ELR (cell line): ENCODE results near the gene HSD17B2.
A peak's percentile ranks its signal among the peaks of the same experiment; 100 is the strongest.
"Not testable (repeated sequence)": the region's sequence is repeated elsewhere in the genome, so short reads cannot be mapped to it uniquely, and the experiment has no call there.

ENCODE experiments used
- DNase-seq: peaks from one replicate; pipeline ENCODE4 v3.0.0-alpha.2; 2015; ENCODE audit warnings: low read depth

HSD17B2 gene

GRCh38 chr16:82081264-82081663, 46.2 kb downstream of the HSD17B2 start:
- no peak for DNase-seq

DNA sequence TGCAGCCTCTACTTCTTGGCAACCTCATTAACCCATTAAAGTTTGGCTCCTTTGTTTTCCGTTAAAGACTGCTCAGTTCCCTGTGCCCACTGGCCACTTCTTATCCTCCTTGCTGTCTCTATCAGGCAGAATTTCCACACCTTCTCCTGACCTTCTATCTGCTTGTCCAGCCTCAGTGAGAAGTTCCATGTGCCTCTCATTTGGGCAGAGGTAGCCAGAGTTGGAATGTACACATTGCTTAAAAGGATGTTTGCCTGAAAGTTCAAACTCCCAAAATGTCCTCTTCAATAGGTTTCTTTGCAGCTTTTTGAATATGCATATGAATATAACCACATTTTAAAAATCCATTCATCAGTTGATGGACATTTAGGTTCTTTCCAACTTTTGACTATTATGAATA, 47.0 kb downstream of the HSD17B2 start:
- no peak for DNase-seq

DNA sequence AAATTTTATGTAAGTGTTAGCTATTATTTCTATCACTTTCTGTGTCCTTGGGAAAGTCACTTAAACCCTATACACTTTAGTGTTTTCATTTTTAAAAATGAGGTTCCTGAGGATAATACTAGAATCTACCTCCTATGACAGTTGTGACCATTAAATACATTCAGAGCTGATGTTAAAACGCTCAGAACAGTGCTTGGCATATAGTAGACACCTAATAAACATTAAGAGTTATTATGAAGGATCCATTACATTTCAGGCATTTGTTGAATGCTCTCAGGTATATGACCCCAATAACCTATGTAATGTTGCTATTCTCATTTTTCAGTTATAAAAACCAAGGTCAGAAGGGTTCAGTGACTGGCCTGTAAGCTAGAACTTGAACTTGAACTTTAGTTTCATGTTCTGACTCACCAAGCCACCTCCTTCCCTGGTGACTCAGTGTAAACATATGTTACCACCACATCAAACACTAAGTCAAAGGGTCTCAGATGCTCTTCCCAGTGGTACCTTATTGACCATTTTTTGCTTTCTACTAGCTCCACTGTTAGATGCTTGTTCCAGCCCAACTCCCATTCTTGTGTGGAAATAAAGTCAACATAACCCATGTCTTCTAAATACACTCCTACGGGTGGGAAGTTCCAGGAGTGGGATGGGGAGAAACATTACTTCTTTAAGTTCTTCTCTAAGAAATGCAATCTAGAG, 47.6 kb downstream of the HSD17B2 start:
- peak; percentile 74 for DNase-seq

DNA sequence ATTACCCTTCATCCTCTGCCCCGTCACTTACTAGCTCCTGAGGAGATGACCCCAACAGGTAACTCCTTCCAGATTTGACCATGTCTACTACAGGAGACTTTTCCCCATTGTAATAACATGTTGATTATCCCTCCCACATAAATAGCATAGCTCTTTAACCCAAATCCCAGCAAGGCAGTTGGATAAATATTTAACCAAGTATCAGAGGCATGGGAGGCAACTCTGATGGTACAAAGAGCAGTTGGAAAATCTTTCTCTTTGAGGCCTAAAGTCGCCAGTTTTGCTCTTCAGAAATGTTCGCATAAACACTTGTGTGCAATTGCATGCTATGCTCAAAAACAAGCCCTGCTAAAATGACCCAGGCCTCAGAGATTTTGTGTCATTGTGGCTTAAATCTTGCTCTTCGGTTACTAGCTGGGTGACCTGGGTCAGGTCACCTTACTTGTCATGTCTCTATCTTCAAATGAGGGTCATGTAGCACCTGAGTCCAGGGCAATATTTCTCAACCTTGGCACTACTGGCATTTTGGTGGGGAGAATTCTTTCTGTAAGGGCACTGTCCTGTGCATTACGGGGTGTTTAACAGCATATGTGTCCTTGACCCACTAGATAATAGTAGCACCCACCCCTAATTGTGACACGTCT, 48.8 kb downstream of the HSD17B2 start:
- no peak for DNase-seq

DNA sequence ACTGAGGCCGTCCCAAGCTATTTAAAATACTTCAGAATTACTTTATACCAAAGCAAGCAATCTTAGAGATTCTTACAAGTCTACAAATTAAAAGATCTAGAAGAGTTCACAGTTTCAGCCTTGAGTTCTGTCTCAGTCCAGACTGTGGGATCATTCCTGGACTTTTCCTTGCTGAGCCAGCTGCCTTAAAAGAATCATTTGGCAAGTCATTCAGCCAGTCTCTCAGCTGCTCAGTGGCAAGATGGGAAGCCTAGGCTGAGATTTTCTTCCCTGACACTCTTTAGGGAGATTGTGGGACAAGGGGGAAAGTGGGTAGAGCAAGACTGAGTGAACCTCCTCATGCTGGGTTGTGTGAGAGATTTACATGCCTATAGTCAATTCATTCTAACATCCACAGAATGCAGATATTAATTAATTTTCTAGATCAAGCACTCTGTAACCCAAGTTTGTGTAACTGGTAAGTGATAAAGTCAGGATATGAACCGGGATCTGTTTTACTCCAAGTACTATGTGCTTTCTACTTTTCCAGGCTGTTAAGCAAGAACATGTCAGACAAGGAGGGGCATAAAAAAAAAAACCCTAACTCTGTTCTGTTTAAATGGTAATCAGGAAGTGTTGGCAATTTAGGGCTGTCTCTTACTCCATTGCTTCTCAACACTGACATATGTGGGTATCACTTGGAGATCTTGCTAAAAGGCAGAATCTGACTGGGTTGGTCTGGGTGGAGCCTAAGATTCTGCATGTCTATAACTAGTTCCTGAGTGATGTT, 50.1 kb downstream of the HSD17B2 start:
- no peak for DNase-seq

- no peak for DNase-seq
Measured at GRCh38 chr16:82088483-82088882, 53.4 kb downstream of the HSD17B2 start.

- peak; percentile 16 for DNase-seq
Measured at GRCh38 chr16:82091241-82091640, 56.2 kb downstream of the HSD17B2 start.

- no peak for DNase-seq
Measured at GRCh38 chr16:82092711-82093110, 57.7 kb downstream of the HSD17B2 start.

- DNase-seq: no peak
Measured at GRCh38 chr16:82093666-82094300, 58.7 kb downstream of the HSD17B2 start.

DNA sequence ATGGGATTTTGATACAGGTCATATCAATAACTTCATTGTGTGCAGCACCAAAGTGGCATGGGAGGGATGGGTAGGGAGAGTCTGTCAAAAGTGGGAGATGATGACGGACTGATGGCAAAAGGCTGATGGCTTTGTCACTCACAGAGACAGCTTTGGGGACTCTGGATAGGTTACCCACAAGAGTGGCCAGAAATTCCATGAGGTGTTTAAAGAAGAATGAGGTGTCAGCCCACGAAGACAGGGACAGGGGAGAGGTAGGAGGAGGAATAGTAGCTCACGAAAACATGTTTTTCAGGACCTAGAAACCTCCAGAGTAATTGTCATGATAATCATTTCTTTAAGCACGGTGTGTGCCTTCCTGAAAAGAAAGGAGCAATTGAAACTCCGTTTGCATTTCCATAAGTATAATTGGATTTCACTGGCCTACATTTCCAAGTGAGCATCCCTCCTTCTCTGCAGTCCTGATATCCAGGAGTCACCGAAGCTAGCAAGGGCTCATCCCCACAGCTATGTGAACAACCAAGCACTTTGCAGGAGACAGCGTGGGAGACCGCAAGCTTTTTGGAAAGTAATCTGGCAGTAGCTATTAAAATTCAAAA, 60.0 kb downstream of the HSD17B2 start:
- DNase-seq: no peak

DNA sequence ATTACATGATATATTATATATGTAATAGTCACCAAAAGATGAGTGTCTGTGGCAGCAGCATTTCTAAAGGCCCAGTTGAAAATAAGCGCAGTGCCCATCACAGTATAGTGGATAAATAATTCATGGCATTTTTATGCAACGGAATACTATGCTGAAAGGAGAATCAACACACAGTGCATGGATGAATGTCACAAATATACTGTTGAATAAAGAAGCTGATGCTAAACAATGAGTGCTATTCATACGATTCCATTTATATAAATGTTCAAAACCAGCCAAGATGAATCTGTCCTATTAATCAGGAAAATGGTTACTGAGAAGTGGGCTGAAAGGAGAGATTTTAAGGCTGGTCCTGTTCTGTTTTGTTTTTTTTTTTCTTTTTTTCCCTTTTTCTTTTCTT, 61.6 kb downstream of the HSD17B2 start:
- no peak for DNase-seq

DNA sequence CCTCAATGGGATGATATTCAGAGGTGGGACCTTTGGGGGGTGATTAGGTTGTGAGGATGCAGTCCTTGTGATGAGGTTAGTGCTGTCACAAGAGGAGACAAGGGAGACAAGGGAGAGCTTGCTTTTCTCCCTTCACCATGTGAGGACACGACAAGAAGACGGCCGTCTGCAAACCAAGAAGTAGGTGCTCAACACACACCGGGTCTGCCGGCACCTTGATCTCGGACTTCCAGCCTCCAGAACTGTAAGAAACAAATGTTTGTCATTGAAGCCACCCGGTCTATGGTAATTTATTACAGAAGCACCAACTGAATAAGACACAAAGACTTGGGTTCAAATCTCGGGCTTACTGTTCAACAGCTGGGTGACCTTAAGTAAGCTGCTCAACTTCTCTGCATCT, 70.1 kb downstream of the HSD17B2 start:
- DNase-seq: no peak

DNA sequence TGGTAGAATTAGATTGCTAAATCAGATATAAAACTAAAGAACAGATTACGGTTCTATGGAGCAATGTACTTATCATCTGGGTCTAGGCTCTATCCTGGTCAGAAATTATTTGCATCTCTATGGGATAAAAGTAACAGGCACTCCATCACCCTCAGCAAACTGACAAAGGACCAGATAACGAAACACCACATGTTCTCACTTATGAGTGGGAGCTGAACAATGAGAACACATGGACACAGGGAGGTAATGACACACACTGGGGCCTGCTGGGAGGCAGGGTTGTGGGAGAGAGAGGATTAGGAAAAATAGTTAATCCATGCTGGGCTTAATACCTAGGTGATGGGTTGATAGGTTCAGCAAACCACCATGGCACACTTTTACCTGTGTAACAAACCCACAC, 73.0 kb downstream of the HSD17B2 start:
- no peak for DNase-seq

DNA sequence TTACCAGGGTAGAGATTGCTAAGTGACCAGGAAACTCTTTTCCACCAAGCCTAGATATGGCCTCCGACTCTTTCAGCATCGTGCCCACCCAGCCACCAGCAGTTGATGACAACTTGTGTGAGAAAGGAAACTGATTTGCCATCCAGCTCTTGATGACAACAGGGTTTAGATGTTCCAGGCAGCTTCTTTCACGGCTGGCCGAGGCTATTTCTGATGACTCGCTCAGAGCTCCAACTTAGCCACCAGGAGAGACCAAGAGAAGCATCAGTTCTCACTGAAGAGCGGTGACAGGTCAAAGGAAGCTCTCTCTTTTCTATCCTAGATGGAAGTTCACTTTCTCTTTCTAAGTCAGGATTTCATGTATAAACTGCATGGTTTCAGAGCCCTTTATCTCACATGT, 73.7 kb downstream of the HSD17B2 start:
- no peak for DNase-seq

- not testable (repeated sequence) for DNase-seq
Measured at GRCh38 chr16:82109266-82109665, 74.2 kb downstream of the HSD17B2 start.

DNA sequence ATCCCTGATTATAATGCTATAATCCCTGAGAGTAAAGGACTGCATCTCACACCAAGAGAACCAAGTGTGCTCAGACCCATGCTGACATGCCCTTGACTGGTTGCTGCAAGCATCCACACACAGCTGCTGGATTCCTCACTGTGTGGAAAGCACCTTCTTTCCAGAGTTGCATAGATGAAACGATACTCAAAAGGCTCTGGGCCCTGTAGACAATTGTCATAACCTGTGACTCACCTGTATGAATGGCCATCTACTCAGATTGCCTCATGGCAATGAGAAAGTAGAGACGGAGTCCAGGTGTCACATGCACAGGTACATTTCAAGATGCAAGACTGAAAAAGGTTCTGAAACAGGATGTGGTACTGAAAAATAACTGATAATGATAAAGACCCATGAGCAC, 76.9 kb downstream of the HSD17B2 start:
- DNase-seq: no peak

DNA sequence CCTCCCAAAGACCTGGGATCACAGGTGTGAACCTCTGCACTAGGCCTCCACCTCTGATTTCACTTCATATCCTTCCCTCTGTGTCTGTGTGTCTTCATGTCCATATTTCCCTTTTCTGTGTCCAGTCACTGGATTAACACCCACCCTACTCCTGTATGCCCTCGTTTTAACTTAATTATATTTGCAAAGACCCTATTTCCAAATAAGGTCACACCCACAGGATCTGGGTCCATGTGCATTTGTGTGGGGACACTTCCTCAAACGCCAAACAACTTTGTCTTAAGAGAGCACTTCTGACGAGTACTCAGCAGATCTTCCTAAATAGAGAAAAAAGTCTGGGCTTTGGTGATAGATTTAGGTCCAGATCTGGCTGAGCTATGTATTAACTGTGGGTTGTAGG, 78.7 kb downstream of the HSD17B2 start:
- DNase-seq: no peak

GRCh38 chr16:82116535-82116934, 81.5 kb downstream of the HSD17B2 start:
- no peak for DNase-seq

DNA sequence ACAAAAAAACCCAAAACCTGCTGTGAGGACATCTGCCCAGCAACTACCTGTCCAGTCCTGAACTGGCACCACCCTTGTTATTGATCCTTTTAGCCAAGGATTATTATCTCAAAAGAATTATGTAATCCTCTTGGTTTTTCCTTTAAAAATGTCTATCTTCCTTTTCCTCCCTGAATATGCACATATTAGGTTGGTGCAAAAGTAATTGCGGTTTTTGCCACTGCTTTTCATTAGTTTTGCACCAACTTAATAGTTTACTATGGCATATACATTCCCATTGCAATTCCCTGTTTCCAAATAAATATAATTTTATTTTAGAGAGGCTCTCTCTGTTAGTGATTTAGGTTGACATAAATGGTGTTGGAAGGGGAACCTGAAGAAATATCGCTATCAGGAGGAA, 83.7 kb downstream of the HSD17B2 start:
- no peak for DNase-seq

- no peak for DNase-seq
Measured at GRCh38 chr16:82119405-82119804, 84.4 kb downstream of the HSD17B2 start.

GRCh38 chr16:82124651-82125050, 89.6 kb downstream of the HSD17B2 start:
- no peak for DNase-seq

DNA sequence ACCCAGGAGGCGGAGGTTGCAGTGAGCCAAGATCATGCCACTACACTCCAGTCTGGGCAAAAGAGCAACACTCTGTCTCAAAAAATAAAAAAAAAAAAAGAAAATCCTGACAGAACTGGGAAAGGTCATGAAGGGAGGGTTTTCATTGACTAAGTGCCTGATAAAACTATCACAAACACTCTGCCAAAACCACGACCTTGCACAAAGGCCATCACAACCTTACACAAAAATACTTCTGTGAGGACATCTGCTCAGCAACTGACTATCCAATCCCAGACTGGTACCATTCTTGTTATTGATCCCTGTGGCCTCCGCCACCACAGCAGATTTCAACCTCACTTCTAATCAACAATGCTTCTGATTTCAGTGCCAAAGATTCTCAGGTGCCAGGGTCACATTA, 94.8 kb downstream of the HSD17B2 start:
- no peak for DNase-seq
